Measurements from ENCODE around the gene PIN4.

DNA sequence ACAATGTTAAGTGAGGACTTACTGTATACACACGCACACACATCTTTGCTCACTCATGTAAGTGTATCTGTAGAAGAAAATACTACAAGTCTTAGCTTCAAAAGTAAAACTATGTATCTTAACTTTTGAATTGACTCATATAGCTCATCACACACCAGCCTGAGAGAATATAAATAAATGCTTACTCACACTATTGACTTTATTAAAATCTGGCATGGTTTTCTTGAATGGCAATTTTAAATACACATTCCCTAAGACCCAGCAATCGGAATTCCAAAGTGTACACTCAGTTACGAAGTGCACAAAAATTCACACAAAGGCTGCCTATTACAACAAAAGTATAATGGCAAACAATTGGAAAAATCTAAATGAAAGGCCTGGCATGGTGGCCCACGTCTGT, 55.3 kb downstream of the PIN4 start:
- TF ChIP-seq POLR2A (IDR thresholded peaks at IDR 0.05): no peak
- TF ChIP-seq, protein P1, sequence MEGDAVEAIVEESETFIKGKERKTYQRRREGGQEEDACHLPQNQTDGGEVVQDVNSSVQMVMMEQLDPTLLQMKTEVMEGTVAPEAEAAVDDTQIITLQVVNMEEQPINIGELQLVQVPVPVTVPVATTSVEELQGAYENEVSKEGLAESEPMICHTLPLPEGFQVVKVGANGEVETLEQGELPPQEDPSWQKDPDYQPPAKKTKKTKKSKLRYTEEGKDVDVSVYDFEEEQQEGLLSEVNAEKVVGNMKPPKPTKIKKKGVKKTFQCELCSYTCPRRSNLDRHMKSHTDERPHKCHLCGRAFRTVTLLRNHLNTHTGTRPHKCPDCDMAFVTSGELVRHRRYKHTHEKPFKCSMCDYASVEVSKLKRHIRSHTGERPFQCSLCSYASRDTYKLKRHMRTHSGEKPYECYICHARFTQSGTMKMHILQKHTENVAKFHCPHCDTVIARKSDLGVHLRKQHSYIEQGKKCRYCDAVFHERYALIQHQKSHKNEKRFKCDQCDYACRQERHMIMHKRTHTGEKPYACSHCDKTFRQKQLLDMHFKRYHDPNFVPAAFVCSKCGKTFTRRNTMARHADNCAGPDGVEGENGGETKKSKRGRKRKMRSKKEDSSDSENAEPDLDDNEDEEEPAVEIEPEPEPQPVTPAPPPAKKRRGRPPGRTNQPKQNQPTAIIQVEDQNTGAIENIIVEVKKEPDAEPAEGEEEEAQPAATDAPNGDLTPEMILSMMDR (IDR thresholded peaks at IDR 0.05): no peak
- TF ChIP-seq POLR2AphosphoS5 (IDR thresholded peaks at IDR 0.05): no peak
